GM12875 (cell line): Measurements from ENCODE around the gene BCORL1.

Source experiments
- H3K4me3 ChIP-seq: one replicate; pipeline ENCODE4 v1.5.1; 2011; ENCODE audit warnings: low read depth, low read length, control low read depth
- TF ChIP-seq, protein P1 (sequence below): IDR thresholded peaks from 2 replicates; pipeline ENCODE4 v1.5.1; 2011; ENCODE audit warnings: low read depth, mild to moderate bottlenecking, control low read depth, inconsistent platforms, low read length, moderate library complexity, borderline replicate concordance; ENCODE audit not compliant: insufficient read depth

BCORL1 gene

GRCh38 chrX:129940721-129941120, 41.7 kb upstream of the BCORL1 start:
- TF ChIP-seq, protein P1, sequence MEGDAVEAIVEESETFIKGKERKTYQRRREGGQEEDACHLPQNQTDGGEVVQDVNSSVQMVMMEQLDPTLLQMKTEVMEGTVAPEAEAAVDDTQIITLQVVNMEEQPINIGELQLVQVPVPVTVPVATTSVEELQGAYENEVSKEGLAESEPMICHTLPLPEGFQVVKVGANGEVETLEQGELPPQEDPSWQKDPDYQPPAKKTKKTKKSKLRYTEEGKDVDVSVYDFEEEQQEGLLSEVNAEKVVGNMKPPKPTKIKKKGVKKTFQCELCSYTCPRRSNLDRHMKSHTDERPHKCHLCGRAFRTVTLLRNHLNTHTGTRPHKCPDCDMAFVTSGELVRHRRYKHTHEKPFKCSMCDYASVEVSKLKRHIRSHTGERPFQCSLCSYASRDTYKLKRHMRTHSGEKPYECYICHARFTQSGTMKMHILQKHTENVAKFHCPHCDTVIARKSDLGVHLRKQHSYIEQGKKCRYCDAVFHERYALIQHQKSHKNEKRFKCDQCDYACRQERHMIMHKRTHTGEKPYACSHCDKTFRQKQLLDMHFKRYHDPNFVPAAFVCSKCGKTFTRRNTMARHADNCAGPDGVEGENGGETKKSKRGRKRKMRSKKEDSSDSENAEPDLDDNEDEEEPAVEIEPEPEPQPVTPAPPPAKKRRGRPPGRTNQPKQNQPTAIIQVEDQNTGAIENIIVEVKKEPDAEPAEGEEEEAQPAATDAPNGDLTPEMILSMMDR, result no peak
- no peak overlapping the region for H3K4me3 ChIP-seq

DNA sequence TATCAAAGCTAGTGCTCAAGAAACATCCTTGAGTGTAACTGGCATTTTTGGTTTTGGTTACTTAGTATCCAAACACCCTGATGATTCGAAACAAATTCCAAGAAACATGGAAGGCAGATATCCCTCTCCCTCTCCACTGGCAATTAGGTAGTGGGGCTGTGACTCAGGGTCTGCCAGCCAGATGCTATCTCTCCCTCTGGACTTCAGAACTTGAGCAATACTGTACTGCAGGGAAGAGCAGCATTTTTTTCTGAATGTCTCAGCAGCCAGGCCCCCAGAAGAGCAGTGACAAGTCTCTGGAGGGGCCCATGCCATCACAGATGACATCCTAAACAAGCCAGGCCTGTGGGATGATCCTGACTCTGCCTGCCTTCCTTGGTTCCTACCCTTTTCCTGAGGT, 37.3 kb upstream of the BCORL1 start:
- no peak overlapping the region for H3K4me3 ChIP-seq
- TF ChIP-seq, protein P1, result no peak

GRCh38 chrX:129953334-129953648, 29.1 kb upstream of the BCORL1 start:
- H3K4me3 ChIP-seq, result peak overlapping the region; percentile 45
- TF ChIP-seq, protein P1, result no peak

- no peak overlapping the region for H3K4me3 ChIP-seq
- TF ChIP-seq, protein P1, result no peak
Observed at GRCh38 chrX:129953881-129954280, 28.6 kb upstream of the BCORL1 start.

DNA sequence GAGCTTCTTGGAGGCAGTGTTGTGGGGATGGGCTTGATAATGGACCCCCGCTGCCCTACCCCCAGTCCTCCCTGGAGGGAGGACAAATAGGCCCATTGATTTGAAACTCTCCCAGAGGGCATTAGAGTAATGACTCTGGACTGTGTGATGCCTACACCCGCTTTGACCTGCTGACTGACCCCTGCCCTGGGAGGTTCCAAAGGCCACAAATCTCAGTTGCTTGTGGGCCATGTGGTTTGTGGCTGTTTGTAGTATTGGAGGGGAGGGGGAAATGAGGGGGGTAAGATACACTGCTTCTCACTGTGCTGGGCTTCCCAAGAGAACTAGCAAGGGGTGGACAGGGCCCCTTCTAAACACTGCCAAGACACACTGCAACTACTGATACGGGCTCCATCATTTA, 27.6 kb upstream of the BCORL1 start:
- no peak overlapping the region for H3K4me3 ChIP-seq
- TF ChIP-seq, protein P1, result no peak

DNA sequence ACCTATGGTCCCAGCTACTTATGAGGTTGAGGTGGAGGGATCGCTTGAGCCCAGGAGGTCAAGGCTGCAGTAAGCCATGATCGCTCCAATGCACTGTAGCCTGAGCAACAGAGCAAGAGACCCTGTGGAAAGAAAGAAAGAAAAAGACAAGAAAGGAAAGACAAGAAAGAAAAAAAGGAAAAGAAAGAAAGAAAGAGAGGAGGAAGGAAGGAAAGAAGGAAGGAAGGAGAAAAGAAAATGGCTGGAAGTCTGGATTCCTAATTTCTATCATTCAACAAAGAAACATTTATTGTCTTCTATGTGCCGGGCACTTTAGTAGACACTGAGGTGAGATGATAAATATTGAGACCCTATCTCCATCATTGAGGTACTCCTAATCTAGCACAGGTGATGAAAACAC, 26.8 kb upstream of the BCORL1 start:
- TF ChIP-seq, protein P1, result no peak
- no peak overlapping the region for H3K4me3 ChIP-seq

DNA sequence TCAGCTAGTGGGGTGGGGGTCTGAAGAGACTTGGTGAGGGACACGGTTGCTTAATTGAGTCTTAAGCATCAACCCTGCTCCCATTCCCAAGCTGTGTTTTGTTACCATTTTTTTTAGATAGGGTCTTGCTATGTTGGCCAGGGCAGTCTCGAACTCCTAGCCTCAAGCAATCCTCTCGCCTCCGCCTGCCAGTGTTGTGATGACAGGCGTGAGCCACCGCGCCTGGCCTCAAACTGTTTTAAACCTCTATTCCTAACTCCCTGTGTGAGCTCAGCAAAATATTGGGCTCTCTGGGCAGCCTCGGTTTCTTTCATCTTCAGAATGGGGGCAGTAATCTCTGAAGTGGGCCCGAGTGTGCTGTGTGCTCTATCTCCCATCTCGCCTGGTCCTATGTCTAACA, 26.3 kb upstream of the BCORL1 start:
- TF ChIP-seq, protein P1, result no peak
- H3K4me3 ChIP-seq, result no peak overlapping the region
